Right renal cortex interstitium (tissue), 3 donors: ENCODE data around the gene SMG7. TPM values are rescaled to one million over a fixed set of nuclear protein-coding genes. Genes with fewer than 3 reads are reported as not detected.

ENCODE experiments used
- DNase-seq, 3 donors: peaks; one replicate each; pipeline ENCODE4 v3.0.0-alpha.2; 2013; ENCODE audit warnings: low read depth in 3 of 3, low spot score in 2 of 3
- polyA plus RNA-seq, 3 donors: library from polyadenylated mRNA; unstranded; fragments of 120-200 nt; gene quantifications; one replicate each; pipeline ENCODE4 v1.2.1, GENCODE V29; 2013; ENCODE audit not compliant: insufficient read length in 3 of 3

SMG7 gene
- polyA plus RNA-seq, 3 donors = 65.7 to 70.0 (median 66.9) TPM

GRCh38 chr1:183470147-183470960, 1.9 kb upstream of the SMG7 start:
- DNase-seq = peak; percentile 18 to 55 (median 49)

GRCh38 chr1:183470961-183471742, 1.1 kb upstream of the SMG7 start:
- DNase-seq = peak; percentile 56 to 58 (median 57)

- peak; percentile 96 to 98 (median 96) for DNase-seq
Measured at GRCh38 chr1:183471743-183472487, 384 bp upstream of the SMG7 start.

- DNase-seq = no peak
Measured at GRCh38 chr1:183473217-183473536, 878 bp downstream of the SMG7 start.

- no peak for DNase-seq
Measured at GRCh38 chr1:183476081-183476480, 3.8 kb downstream of the SMG7 start.

GRCh38 chr1:183477986-183478781, 5.9 kb downstream of the SMG7 start:
- no peak for DNase-seq

- DNase-seq = no peak
Measured at GRCh38 chr1:183480971-183481441, 8.7 kb downstream of the SMG7 start.

GRCh38 chr1:183483224-183483623, 10.9 kb downstream of the SMG7 start:
- DNase-seq = no peak

GRCh38 chr1:183484254-183484653, 12.0 kb downstream of the SMG7 start:
- DNase-seq = no peak

- DNase-seq = no peak
Measured at GRCh38 chr1:183484851-183485250, 12.6 kb downstream of the SMG7 start.

- DNase-seq = no peak
Measured at GRCh38 chr1:183487674-183488442, 15.6 kb downstream of the SMG7 start.

GRCh38 chr1:183490932-183491331, 18.6 kb downstream of the SMG7 start:
- DNase-seq = no peak

GRCh38 chr1:183493540-183494245, 21.4 kb downstream of the SMG7 start:
- no peak for DNase-seq

- DNase-seq = no peak
Measured at GRCh38 chr1:183495420-183495819, 23.1 kb downstream of the SMG7 start.

GRCh38 chr1:183497218-183497617, 24.9 kb downstream of the SMG7 start:
- no peak for DNase-seq

GRCh38 chr1:183498342-183498991, 26.2 kb downstream of the SMG7 start:
- no peak for DNase-seq

GRCh38 chr1:183505454-183506089, 33.3 kb downstream of the SMG7 start:
- no peak for DNase-seq

- no peak for DNase-seq
Measured at GRCh38 chr1:183506561-183506960, 34.3 kb downstream of the SMG7 start.
